Endodermal cell (in vitro differentiated cells): ENCODE measurements around the gene CHKB. TPM values are rescaled to one million over a fixed set of nuclear protein-coding genes. Genes with fewer than 3 reads are reported as not detected.

Source experiments
- DNase-seq: peaks from one replicate; pipeline ENCODE4 v3.0.0-alpha.2; 2017
- H3K27ac ChIP-seq: 2 replicates; pipeline ENCODE4 v1.5.1; 2013; ENCODE audit warnings: mild to moderate bottlenecking, low read depth, low read length, moderate library complexity
- H3K27me3 ChIP-seq: 2 replicates; pipeline ENCODE4 v1.6.1; 2013; ENCODE audit warnings: mild to moderate bottlenecking, low read length, moderate library complexity; ENCODE audit not compliant: insufficient read depth, control insufficient read depth, poor library complexity, severe bottlenecking
- H3K36me3 ChIP-seq: 2 replicates; pipeline ENCODE4 v1.7.0; 2013; ENCODE audit warnings: mild to moderate bottlenecking, low read length, moderate library complexity; ENCODE audit not compliant: control insufficient read depth, insufficient read depth
- H3K4me1 ChIP-seq: one replicate; pipeline ENCODE4 v1.7.0; 2013; ENCODE audit warnings: low read length; ENCODE audit not compliant: control insufficient read depth, insufficient read depth
- H3K4me3 ChIP-seq: 2 replicates; pipeline ENCODE4 v1.5.1; 2013; ENCODE audit warnings: mild to moderate bottlenecking, low read length, moderate library complexity
- H3K9ac ChIP-seq: 2 replicates; pipeline ENCODE4 v1.6.1; 2013; ENCODE audit warnings: mild to moderate bottlenecking, low read length, moderate library complexity; ENCODE audit not compliant: poor library complexity, severe bottlenecking; ENCODE audit errors: extremely low read depth
- H3K9me3 ChIP-seq: 2 replicates; pipeline ENCODE4 v1.6.1; 2013; ENCODE audit warnings: mild to moderate bottlenecking, low read length, moderate library complexity; ENCODE audit not compliant: control insufficient read depth
- H3K27ac Mint-ChIP-seq: 2 replicates; pipeline ENCODE4 v1.8.0; 2020; ENCODE audit warnings: mixed read lengths
- H3K27me3 Mint-ChIP-seq: 2 replicates; pipeline ENCODE4 v1.8.0; 2021; ENCODE audit warnings: mild to moderate bottlenecking, mixed read lengths; ENCODE audit not compliant: insufficient read depth
- H3K36me3 Mint-ChIP-seq: 2 replicates; pipeline ENCODE4 v1.8.0; 2020; ENCODE audit warnings: low read depth, mixed read lengths
- H3K4me1 Mint-ChIP-seq: 2 replicates; pipeline ENCODE4 v1.8.0; 2020; ENCODE audit warnings: mixed read lengths
- H3K4me3 Mint-ChIP-seq: 2 replicates; pipeline ENCODE4 v1.8.0; 2020; ENCODE audit warnings: mild to moderate bottlenecking, moderate library complexity, mixed read lengths
- H3K9me3 Mint-ChIP-seq: 2 replicates; pipeline ENCODE4 v1.8.0; 2020; ENCODE audit warnings: mild to moderate bottlenecking, mixed read lengths
- WGBS, 2 experiments: methylation state at CpG; one replicate each; pipeline versions ENCODE4 v1.1.5 to v1.1.7; 2013; ENCODE audit warnings: missing lambda C conversion rate in 2 of 2, mixed read lengths in 1 of 2; ENCODE audit not compliant: insufficient coverage in 1 of 2, insufficient read length in 1 of 2; 5-methylcytosine and 5-hydroxymethylcytosine counted together
- total RNA-seq, 2 donors: library from RNA; stranded (reverse); fragmentation: NEBNext Ultra II Directional in 1 of 2; extraction: Animal tissue kit (Norgen Biotek cat#: 25700) in 1 of 2; gene quantifications; 2 replicates in 1 of 2; 3 replicates in 1 of 2; pipeline ENCODE4 v1.2.1, GENCODE V29; 2021
- TF ChIP-seq, protein P1 (sequence below): fragments of 200-600 bp; sonication (generic); conservative IDR thresholded peaks from 2 replicates; pipeline ENCODE4 v1.5.0; 2021; ENCODE audit warnings: antibody characterized with exemption, mild to moderate bottlenecking

Gene CHKB
- total RNA-seq, 2 donors from 2014 or later: 108 TPM

GRCh38 chr22:50626314-50626849, 43.7 kb upstream of the CHKB start:
- Mint-ChIP-seq H3K27me3 (peaks cover 20% of the 10 kb centered on the region), H3K4me1 (peaks cover 10% of the 10 kb centered on the region), H3K36me3 (no peaks in the 10 kb centered on the region), H3K9me3 (no peaks in the 10 kb centered on the region), H3K4me3 (peak overlapping the region; percentile 19), H3K27ac (no peak overlapping the region)
- Histone ChIP-seq H3K9me3 (no peaks in the 10 kb centered on the region), H3K27me3 (peaks cover 7% of the 10 kb centered on the region), H3K9ac (no peak overlapping the region), H3K36me3 (no peaks in the 10 kb centered on the region), H3K27ac (no peak overlapping the region), H3K4me1 (peaks cover 4% of the 10 kb centered on the region), H3K4me3 (no peak overlapping the region)
- 91 to 98% methylated on average over 8 to 12 of the region's 12 CpGs for WGBS, 2 experiments
- TF ChIP-seq, protein P1, sequence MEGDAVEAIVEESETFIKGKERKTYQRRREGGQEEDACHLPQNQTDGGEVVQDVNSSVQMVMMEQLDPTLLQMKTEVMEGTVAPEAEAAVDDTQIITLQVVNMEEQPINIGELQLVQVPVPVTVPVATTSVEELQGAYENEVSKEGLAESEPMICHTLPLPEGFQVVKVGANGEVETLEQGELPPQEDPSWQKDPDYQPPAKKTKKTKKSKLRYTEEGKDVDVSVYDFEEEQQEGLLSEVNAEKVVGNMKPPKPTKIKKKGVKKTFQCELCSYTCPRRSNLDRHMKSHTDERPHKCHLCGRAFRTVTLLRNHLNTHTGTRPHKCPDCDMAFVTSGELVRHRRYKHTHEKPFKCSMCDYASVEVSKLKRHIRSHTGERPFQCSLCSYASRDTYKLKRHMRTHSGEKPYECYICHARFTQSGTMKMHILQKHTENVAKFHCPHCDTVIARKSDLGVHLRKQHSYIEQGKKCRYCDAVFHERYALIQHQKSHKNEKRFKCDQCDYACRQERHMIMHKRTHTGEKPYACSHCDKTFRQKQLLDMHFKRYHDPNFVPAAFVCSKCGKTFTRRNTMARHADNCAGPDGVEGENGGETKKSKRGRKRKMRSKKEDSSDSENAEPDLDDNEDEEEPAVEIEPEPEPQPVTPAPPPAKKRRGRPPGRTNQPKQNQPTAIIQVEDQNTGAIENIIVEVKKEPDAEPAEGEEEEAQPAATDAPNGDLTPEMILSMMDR: no peak
- no peak for DNase-seq

DNA sequence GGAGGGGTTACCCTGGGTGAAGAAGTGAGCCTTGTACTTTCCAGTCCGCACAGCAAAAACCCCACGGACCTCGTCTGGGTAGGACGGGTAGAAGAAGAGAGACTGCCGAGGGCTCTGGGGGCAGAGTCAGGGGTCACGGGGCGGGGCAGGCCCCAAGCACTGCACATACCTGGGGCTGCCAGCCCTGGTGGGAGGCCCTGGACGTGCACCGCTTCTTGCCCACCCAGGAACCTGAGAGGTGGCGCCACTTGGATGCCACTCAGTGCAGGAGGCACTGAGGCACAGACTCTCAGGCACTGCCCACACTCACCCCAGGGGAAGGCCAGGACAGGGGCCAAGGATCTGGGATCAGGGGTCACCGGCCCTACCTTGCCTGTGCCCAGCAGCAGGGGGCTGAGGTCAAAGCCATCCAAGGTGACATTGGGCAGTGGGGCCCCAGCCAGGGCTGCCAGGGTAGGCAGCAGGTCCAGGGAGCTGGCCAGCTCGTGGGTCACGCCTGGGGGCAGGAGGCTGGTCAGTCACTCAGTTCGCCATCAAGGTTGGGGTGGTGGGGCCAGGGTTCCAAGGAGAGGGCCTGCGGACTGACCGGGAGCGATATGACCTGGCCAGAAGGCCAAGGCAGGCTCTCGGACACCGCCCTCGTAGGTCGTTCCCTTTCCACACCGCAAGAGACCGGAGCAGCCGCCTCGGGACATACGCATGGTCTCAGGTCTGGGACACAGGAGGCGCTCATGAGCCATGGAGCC, 43.1 kb upstream of the CHKB start:
- peak; percentile 83 for DNase-seq
- TF ChIP-seq, protein P1: peak; percentile 67
- H3K36me3 Mint-ChIP-seq: no peaks in the 10 kb centered on the region
- Histone ChIP-seq H3K27me3 (peaks cover 14% of the 10 kb centered on the region), H3K9ac (no peak overlapping the region), H3K9me3 (no peaks in the 10 kb centered on the region), H3K27ac (no peak overlapping the region), H3K4me1 (peaks cover 4% of the 10 kb centered on the region), H3K4me3 (no peak overlapping the region), H3K36me3 (no peaks in the 10 kb centered on the region)
- H3K4me3 Mint-ChIP-seq: no peak overlapping the region
- H3K4me1 Mint-ChIP-seq: peaks cover 13% of the 10 kb centered on the region
- no peaks in the 10 kb centered on the region for H3K9me3 Mint-ChIP-seq
- no peak overlapping the region for H3K27ac Mint-ChIP-seq
- H3K27me3 Mint-ChIP-seq: peaks cover 26% of the 10 kb centered on the region
- 92 to 95% methylated on average over 14 to 27 of the region's 27 CpGs for WGBS, 2 experiments

DNA sequence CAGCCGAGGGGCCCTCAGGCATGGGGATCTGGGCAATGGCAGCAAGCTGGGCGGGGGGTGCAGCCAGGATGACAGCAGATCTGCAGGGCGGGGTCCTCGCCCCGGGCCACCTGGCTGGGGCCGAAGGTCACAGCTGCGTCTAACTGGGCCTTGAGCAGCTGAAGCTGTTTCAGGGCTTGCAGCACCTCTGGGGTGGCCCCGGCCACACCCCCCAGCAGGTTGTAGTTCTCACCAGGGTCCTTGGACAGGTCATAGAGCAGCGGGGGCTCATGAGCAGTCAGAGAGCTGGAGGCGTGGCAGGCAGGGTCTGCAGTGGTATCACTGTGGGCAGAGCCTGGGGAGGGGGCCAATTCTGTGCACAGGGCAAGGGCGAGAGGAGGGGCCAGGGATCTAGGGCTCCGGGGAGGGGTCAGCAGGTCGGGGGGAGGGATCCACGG, 42.5 kb upstream of the CHKB start:
- Mint-ChIP-seq H3K9me3 (no peaks in the 10 kb centered on the region), H3K27me3 (peaks cover 24% of the 10 kb centered on the region), H3K36me3 (no peaks in the 10 kb centered on the region), H3K4me3 (no peak overlapping the region), H3K27ac (no peak overlapping the region), H3K4me1 (peaks cover 13% of the 10 kb centered on the region)
- WGBS, 2 experiments: 95 to 96% methylated on average over 5 to 14 of the region's 14 CpGs
- H3K9ac ChIP-seq: no peak overlapping the region
- no peaks in the 10 kb centered on the region for H3K9me3 ChIP-seq
- no peak for DNase-seq
- no peak overlapping the region for H3K4me3 ChIP-seq
- no peak overlapping the region for H3K27ac ChIP-seq
- peaks cover 4% of the 10 kb centered on the region for H3K4me1 ChIP-seq
- TF ChIP-seq, protein P1: no peak
- H3K36me3 ChIP-seq: no peaks in the 10 kb centered on the region
- peaks cover 16% of the 10 kb centered on the region for H3K27me3 ChIP-seq
